Measurements from ENCODE around the gene NFATC3. TPM values are rescaled to one million over a fixed set of nuclear protein-coding genes. Genes with fewer than 3 reads are reported as not detected.

NFATC3 gene
- total and polyA plus RNA-seq, 2 donors (not counting 1 experiment from before 2014, with no cell fraction given) = 33.4 to 115 TPM

GRCh38 chr16:68257251-68257905, 172.2 kb downstream of the NFATC3 start:
- POLR2A ChIA-PET = interaction anchor here (0.5 to 1.2 kb wide), 3 partner anchors 14 to 53 kb away, joined by 3 to 4 read pairs (median 3); partner anchors contain the start of genes PRMT7 and SLC7A6OS
- CTCF ChIA-PET = interaction anchor here (0.5 to 15.1 kb wide), 11 partner anchors 12 to 932 kb away, joined by 3 to 554 read pairs (median 8); partner anchors contain the start of genes ESRP2, PLA2G15, PRMT7 and SLC7A6OS
- H4K20me1 ChIP-seq (ENCODE audit: control insufficient read depth, insufficient read depth, low read length, poor library complexity, severe bottlenecking) = peaks cover 7% of the 10 kb centered on the region
- H3K79me2 ChIP-seq (ENCODE audit: control insufficient read depth, insufficient read depth, low read length) = peaks cover 26% of the 10 kb centered on the region
- H3K27ac ChIP-seq (ENCODE audit: low read length in 2 of 2) = peak overlapping the region; percentile 50 to 55
- peak overlapping the region; percentile 51 for H3K4me2 ChIP-seq (replicated peaks; ENCODE audit: low read depth, low read length, poor library complexity, severe bottlenecking)
- H3K4me1 Mint-ChIP-seq = peaks cover 31% of the 10 kb centered on the region
- H3K27ac Mint-ChIP-seq = peak overlapping the region; percentile 90
- peak overlapping the region; percentile 55 for H2AFZ ChIP-seq (ENCODE audit: insufficient read depth, low read depth, low read length, poor library complexity, severe bottlenecking)
- H3K36me3 ChIP-seq (replicated peaks in 1 of 2; ENCODE audit: control extremely low read depth in 1 of 2, control insufficient read depth in 1 of 2, extremely low read depth in 1 of 2, insufficient read depth in 2 of 2, low read length in 1 of 2) = peaks cover 0 to 31% of the 10 kb centered on the region in 2 experiments
- no peak overlapping the region for H3K9ac ChIP-seq (ENCODE audit: low read length)
- no peak for TF ChIP-seq EZH2 (IDR thresholded peaks at IDR 0.05; ENCODE audit: borderline replicate concordance, insufficient read depth, low read depth, low read length, poor library complexity, severe bottlenecking)
- TF ChIP-seq, protein P1, sequence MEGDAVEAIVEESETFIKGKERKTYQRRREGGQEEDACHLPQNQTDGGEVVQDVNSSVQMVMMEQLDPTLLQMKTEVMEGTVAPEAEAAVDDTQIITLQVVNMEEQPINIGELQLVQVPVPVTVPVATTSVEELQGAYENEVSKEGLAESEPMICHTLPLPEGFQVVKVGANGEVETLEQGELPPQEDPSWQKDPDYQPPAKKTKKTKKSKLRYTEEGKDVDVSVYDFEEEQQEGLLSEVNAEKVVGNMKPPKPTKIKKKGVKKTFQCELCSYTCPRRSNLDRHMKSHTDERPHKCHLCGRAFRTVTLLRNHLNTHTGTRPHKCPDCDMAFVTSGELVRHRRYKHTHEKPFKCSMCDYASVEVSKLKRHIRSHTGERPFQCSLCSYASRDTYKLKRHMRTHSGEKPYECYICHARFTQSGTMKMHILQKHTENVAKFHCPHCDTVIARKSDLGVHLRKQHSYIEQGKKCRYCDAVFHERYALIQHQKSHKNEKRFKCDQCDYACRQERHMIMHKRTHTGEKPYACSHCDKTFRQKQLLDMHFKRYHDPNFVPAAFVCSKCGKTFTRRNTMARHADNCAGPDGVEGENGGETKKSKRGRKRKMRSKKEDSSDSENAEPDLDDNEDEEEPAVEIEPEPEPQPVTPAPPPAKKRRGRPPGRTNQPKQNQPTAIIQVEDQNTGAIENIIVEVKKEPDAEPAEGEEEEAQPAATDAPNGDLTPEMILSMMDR (IDR thresholded peaks at IDR 0.05) = no peak
- DNase-seq = peak; percentile 76
- WGBS (ENCODE audit: insufficient coverage) = 13% methylated on average over 6 of the region's 6 CpGs
- H3K27me3 Mint-ChIP-seq = no peaks in the 10 kb centered on the region
- ATAC-seq (ENCODE audit: low read depth) = peak; percentile 88
- H3K27me3 ChIP-seq (replicated peaks in 1 of 4; ENCODE audit: control extremely low read depth in 1 of 4, control insufficient read depth in 3 of 4, insufficient read depth in 4 of 4, low read length in 3 of 4) = no peaks in the 10 kb centered on the region
- H3K4me1 ChIP-seq (ENCODE audit: control insufficient read depth in 2 of 2, insufficient read depth in 2 of 2, low read length in 2 of 2) = peaks cover 21 to 37% of the 10 kb centered on the region in 2 donors
- H3K9me3 ChIP-seq (ENCODE audit: control extremely low read depth in 1 of 3, control insufficient read depth in 2 of 3, insufficient read depth in 1 of 3, low read length in 2 of 3) = no peaks in the 10 kb centered on the region
- H3K4me3 Mint-ChIP-seq = peak overlapping the region; percentile 41
- no peak overlapping the region for H3K4me3 ChIP-seq (ENCODE audit: control extremely low read depth in 1 of 5, extremely low read depth in 1 of 5, insufficient read depth in 1 of 5, low read depth in 2 of 5, low read length in 4 of 5)
- no peaks in the 10 kb centered on the region for H3K9me3 Mint-ChIP-seq (ENCODE audit: insufficient read depth)
- intact Hi-C loops (cut with micrococcal nuclease) = no loop called here

All from B cell (primary cell).